Left colon (tissue), 2 donors: ENCODE results near the gene TTN. TPM values are rescaled to one million over a fixed set of nuclear protein-coding genes. Genes with fewer than 3 reads are reported as not detected.

Experiments used
- ATAC-seq: fragments of 200-7000 bp; cut with Tn5 transposase; one replicate; pipeline ENCODE4 v1.9.1; 2020; ENCODE audit warnings: mild to moderate bottlenecking, moderate library complexity
- DNase-seq, 2 donors: peaks; one replicate each; pipeline ENCODE4 v3.0.0-alpha.2; 2020
- intact Hi-C, 2 donors: fragments of 100-400 bp; cut with DNase I in 1 of 2; cut with micrococcal nuclease in 1 of 2; formaldehyde crosslinking; loops; one replicate each; pipeline versions ENCODE4 v1.11.2 to v1.14.0; 2022; cut with DNase I, micrococcal nuclease
- total RNA-seq, 2 donors: library from RNA; stranded (reverse); fragmentation: NEBNext Ultra II Directional; extraction: Animal tissue kit (Norgen Biotek cat#: 25700); gene quantifications; one replicate each; pipeline ENCODE4 v1.2.1, GENCODE V29; 2021
- donor health status: DM: no; HTN: no; CAD: no.
- donor health status: DM: yes; HTN: yes; CAD: no.

TTN gene
- total RNA-seq, 2 donors from 2014 or later = 1.7 to 3.4 TPM

DNA sequence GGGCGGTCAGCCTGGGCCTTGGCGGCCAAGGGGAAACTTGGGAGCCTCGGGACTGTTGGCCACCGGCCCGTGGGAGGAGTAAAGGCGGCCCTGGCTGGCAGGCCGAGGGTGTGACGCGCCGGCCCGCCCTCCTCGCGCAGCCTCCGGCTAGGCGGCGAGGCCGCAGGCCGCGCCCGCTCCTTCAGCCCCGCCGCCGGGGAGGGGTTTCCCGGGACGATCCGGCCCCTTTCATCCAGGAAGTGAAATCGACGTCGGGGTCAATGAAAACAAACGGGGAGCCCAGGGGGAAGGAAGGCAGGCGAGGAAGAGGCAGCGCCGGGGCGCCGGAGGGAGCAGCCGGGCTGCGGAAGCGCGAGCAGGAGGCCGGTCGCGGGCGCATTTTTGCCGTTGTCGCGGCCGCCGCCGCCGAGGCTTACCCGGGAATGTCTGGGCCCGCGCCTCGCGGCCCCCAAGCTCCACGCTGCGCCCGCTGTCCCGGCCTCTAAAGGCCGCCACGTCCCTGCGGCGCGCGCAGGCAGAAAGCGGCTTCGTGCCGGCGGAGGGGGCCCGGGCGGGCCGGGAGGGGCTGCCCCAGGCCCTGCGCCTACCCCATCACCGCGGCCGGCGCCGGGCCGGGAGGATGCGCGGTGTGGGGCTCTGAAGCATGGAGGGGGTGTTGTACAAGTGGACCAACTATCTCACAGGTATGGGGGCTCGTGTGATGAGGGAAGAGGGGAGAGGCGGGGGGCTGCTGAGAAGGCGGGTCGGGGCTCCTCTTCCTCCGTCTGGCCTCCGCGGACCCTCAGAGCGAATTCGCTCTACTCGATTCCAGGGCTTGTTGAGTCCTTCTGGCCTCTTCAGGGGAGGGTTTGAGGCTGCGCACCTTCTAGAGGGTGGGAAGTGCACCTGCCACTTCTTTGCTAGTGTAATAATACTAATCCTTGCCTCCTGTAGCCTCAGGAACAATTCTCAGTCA, 326.7 kb downstream of the TTN start, which contains the start of gene PLEKHA3:
Gene PLEKHA3, plus strand, starts transcription at position 231 of the 955 bp plus-strand sequence. Its CDS starts 413 bp downstream, at position 644.
- DNase-seq = peak; percentile 96 to 97
- ATAC-seq = peak; percentile 90
- intact Hi-C loops = no loop called here

DNA sequence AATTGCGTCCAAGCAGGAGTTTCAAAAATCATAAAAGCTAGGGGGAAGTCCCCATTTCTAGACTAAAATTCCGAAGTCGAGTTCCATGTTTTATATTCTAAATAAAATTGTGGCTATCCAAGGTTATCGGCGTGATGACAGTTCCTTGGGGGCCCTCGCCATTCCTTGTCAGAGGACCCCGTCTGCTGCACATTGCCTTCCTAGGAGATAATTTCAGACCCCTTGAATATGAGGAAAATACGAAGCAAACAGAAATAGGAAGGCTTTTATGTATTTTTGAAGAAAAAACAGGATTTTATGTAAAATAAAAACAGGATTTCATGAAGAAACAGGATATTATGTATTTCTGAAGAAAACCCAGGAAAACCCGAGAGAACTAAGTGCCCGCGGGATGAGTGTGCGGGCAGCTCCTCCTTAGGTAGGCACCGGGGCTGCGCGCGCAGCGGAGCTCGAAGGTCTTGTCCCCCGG, 327.4 kb downstream of the TTN start:
- no peak for ATAC-seq
- DNase-seq = no peak
- intact Hi-C loops = no loop called here

DNA sequence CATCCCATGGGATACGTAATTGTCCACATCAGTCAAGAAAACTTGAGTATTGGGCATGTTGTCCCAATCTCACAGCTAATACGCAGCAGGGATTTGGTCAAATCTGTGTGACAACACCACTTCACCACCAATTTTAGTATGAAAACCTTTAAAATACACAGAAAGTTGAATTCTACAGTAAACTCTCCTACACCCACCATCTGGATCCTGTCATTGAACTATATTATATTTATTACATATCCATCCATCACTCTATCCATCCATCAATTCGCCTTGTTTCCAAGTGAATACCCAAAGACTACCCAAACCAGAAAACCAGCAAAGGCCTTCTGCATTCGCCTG, 328.0 kb downstream of the TTN start:
- intact Hi-C loops = no loop called here
- ATAC-seq (no peak), DNase-seq (no peak)

DNA sequence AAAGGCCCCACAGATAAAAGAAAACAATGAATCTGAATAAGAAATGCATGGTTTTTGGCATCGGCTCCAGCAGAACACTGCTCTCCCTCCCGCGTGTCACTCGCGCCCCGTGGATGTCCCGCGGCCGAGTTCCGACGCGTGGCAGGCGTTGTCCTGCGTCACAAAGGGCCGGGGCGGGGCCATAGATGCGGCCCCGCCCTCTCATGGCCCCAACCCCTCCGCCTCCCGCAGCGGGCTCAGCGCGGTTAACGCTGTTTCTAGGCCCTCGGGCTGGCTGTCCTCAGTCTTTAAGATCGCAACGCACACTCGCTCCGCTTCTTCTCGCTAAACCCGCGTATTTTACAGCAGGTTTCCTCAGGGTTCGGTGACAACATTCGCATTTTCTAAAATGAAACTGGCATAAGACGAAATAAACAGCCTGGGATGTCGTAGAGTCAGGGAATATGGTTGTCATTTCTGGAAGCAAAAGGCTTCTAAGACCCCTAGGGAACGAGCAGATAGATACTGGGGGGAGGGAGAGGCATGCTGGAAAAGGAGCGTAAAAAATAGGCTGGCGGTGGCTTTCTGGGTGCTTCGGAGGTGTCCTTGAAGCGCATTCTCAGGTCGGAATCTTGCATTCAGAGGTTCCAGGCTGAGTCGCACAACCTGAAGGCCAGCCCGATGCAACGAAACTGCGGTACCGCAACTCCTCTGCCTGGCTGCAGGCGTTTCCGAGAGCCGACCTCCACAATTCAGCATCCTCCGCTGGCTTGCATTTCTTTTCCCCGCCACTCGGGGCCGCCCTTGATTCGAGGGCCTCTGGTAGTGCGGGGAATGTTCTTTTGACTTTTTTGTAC, 328.6 kb downstream of the TTN start, which contains the start of gene FKBP7:
Gene FKBP7, minus strand, starts transcription at position 162 of the 836 bp plus-strand sequence. Its CDS starts 101 bp downstream, at position 61.
- ATAC-seq = peak; percentile 78
- intact Hi-C loops = no loop called here

DNA sequence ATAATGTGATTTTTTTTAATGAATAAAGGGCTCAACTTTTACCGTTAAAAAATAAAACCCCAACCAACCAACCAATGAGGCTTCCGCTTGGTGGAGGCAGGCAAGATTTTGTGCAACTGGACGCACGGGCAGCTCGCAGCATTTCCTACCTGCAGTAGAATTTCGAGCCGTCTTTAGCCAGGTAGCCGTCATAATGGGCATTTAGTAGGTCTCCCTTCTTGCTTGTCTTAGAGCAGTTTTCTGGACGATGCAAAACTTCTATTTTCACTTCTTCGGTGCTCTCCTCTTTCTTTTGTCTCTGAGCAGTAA, 329.1 kb downstream of the TTN start:
- DNase-seq (peak in 1 of 2 donors; percentile 38), ATAC-seq (no peak)
- intact Hi-C loops = no loop called here

More for the DNA sequence above, 328.6 kb downstream of the TTN start, which contains the start of gene FKBP7:
- DNase-seq = peak; percentile 84 to 93

DNA sequence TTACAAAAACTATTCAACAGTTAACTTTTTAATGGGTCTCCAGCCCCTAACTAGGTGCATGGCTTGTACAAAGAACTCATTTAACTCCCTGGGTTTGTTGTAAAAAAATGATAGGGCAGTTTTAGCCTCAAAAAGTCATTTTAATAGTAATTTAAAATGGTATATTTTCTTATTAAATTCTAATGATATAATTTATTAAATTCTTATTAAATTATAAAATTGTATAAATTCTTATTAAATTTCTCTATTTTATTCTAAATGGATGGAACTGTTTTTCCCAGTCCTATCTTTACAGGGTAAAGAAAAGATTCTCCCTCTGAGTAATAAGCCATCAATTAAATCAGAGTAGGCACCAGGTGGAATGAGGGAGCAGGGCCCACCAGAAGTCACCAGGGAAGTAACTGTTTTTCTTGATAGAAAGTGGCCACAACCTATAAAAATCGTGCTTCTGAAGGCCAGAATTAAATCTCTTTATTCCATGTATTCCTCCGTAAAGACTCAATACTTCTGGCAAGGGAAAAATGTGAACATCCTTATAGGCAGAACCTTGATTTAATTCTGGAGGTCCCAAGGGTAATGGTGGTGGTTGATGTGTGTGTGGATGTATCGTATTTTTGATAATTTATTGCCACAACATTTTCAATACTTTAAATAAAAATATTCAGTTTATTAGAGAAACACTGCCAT, 329.6 kb downstream of the TTN start:
- ATAC-seq (no peak), DNase-seq (no peak)
- intact Hi-C loops = no loop called here

DNA sequence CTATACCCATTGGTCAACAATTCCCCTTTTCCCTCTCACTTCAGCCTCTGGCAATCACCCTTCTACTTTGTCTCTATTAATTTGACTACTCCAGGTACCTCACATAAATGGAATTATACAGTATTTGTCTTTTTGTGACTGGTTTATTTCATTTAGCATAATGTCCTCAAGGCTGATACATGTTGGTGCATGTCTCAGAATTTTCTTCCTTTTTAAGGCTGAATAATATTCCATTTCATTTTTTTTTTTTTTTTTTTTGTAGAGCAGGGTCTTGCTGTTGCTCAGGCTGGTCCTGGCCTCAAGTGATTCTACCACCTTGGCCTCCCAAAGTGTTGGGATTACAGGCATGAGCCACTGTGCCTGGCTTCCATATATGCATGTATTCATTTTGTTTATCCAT, 330.7 kb downstream of the TTN start:
- intact Hi-C loops = no loop called here
- ATAC-seq (no peak), DNase-seq (no peak)

Other genes starting within 250 kb of the TTN start
- gene CCDC141, start 242.7 kb upstream of the TTN start, total RNA-seq = 1 to 10 TPM; 1.2 to 3.9 TPM